Measurements from ENCODE around the gene TCF4. TPM values are rescaled to one million over a fixed set of nuclear protein-coding genes. Genes with fewer than 3 reads are reported as not detected.

TCF4 gene
- total RNA-seq, 1 experiment from 2014 or later = 104 TPM

DNA sequence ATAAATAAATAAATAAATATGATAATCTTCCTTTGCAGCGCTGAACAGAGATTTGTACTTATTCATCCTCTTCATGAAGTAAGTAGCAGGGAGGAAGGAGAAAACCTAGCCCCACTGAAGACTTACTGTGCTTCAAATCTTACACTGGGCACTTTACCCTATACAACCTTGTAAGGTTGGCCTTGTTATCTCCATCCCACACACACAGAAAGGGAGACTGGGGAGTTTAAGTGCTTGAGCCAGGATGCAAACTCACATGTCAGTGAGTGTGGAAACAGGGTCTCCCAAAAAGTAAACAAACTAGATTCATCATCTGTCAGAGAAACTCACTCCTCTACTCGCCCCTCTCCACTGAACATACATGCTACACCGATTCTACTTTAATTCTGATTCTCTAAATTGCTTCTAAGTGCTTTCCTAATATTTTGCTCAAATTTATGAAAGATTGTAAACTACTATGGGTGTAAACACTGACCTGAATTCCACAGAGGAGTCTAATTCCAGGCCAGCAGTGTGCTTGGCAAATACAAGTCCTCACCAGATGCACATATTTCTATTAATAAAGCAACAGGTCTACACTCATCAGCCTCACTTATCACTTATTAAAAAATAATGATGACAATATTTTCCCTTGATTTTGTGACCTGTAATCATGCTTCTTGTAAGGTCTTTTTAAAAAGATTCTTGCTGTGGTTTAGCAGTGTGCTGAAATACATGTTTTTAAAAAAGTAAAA, 155.5 kb downstream of the TCF4 start (continued):
- TF ChIP-seq, protein P1, sequence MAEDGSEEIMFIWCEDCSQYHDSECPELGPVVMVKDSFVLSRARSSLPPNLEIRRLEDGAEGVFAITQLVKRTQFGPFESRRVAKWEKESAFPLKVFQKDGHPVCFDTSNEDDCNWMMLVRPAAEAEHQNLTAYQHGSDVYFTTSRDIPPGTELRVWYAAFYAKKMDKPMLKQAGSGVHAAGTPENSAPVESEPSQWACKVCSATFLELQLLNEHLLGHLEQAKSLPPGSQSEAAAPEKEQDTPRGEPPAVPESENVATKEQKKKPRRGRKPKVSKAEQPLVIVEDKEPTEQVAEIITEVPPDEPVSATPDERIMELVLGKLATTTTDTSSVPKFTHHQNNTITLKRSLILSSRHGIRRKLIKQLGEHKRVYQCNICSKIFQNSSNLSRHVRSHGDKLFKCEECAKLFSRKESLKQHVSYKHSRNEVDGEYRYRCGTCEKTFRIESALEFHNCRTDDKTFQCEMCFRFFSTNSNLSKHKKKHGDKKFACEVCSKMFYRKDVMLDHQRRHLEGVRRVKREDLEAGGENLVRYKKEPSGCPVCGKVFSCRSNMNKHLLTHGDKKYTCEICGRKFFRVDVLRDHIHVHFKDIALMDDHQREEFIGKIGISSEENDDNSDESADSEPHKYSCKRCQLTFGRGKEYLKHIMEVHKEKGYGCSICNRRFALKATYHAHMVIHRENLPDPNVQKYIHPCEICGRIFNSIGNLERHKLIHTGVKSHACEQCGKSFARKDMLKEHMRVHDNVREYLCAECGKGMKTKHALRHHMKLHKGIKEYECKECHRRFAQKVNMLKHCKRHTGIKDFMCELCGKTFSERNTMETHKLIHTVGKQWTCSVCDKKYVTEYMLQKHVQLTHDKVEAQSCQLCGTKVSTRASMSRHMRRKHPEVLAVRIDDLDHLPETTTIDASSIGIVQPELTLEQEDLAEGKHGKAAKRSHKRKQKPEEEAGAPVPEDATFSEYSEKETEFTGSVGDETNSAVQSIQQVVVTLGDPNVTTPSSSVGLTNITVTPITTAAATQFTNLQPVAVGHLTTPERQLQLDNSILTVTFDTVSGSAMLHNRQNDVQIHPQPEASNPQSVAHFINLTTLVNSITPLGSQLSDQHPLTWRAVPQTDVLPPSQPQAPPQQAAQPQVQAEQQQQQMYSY (CRISPR knock-in tag; IDR thresholded peaks at IDR 0.05) = no peak
- TF ChIP-seq ATF1 (CRISPR knock-in tag; IDR thresholded peaks at IDR 0.05) = no peak
- TF ChIP-seq, protein P2, sequence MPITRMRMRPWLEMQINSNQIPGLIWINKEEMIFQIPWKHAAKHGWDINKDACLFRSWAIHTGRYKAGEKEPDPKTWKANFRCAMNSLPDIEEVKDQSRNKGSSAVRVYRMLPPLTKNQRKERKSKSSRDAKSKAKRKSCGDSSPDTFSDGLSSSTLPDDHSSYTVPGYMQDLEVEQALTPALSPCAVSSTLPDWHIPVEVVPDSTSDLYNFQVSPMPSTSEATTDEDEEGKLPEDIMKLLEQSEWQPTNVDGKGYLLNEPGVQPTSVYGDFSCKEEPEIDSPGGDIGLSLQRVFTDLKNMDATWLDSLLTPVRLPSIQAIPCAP (CRISPR knock-in tag; IDR thresholded peaks at IDR 0.05) = no peak

DNA sequence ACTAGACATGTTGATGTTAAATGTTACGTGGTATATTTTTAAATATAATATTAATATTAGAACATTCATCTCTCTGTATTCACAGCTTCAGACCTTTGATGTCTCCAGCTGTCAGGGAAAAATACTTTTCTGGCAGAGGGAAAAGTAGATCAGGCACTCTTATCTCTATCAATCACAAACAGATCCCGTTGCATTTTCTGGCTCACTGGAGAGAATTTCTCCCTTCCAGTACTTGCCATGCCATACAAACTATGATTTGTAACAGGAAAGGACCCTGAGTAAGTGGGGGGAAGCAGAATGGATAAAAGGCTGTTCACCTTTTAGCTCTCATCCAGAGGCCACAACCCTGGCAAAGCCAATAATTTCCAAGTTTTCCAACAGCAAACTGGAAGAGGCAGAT, 158.0 kb downstream of the TCF4 start:
- TF ChIP-seq, protein P3, sequence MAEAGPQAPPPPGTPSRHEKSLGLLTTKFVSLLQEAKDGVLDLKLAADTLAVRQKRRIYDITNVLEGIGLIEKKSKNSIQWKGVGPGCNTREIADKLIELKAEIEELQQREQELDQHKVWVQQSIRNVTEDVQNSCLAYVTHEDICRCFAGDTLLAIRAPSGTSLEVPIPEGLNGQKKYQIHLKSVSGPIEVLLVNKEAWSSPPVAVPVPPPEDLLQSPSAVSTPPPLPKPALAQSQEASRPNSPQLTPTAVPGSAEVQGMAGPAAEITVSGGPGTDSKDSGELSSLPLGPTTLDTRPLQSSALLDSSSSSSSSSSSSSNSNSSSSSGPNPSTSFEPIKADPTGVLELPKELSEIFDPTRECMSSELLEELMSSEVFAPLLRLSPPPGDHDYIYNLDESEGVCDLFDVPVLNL (CRISPR knock-in tag; IDR thresholded peaks at IDR 0.05; ENCODE audit: borderline replicate concordance, low read depth) = no peak
- TF ChIP-seq, protein P4, sequence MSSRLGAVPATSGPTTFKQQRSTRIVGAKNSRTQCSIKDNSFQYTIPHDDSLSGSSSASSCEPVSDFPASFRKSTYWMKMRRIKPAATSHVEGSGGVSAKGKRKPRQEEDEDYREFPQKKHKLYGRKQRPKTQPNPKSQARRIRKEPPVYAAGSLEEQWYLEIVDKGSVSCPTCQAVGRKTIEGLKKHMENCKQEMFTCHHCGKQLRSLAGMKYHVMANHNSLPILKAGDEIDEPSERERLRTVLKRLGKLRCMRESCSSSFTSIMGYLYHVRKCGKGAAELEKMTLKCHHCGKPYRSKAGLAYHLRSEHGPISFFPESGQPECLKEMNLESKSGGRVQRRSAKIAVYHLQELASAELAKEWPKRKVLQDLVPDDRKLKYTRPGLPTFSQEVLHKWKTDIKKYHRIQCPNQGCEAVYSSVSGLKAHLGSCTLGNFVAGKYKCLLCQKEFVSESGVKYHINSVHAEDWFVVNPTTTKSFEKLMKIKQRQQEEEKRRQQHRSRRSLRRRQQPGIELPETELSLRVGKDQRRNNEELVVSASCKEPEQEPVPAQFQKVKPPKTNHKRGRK (CRISPR knock-in tag; IDR thresholded peaks at IDR 0.05; ENCODE audit: borderline replicate concordance) = no peak
- TF ChIP-seq CREB1 (CRISPR knock-in tag; IDR thresholded peaks at IDR 0.05) (no peak), TCF7 (CRISPR knock-in tag; IDR thresholded peaks at IDR 0.05; ENCODE audit: low read depth) (no peak), ZNF423 (CRISPR knock-in tag; IDR thresholded peaks at IDR 0.05) (no peak), FOXJ3 (CRISPR knock-in tag; IDR thresholded peaks at IDR 0.05; ENCODE audit: borderline replicate concordance) (no peak), FOXP1 (CRISPR knock-in tag; IDR thresholded peaks at IDR 0.05; ENCODE audit: borderline replicate concordance) (no peak), SOX15 (CRISPR knock-in tag; IDR thresholded peaks at IDR 0.05) (no peak), HMGA2 (CRISPR knock-in tag; IDR thresholded peaks at IDR 0.05) (no peak)
- TF ChIP-seq, protein P5, sequence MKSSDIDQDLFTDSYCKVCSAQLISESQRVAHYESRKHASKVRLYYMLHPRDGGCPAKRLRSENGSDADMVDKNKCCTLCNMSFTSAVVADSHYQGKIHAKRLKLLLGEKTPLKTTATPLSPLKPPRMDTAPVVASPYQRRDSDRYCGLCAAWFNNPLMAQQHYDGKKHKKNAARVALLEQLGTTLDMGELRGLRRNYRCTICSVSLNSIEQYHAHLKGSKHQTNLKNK (CRISPR knock-in tag; IDR thresholded peaks at IDR 0.05) = no peak
- TF ChIP-seq, protein P6, sequence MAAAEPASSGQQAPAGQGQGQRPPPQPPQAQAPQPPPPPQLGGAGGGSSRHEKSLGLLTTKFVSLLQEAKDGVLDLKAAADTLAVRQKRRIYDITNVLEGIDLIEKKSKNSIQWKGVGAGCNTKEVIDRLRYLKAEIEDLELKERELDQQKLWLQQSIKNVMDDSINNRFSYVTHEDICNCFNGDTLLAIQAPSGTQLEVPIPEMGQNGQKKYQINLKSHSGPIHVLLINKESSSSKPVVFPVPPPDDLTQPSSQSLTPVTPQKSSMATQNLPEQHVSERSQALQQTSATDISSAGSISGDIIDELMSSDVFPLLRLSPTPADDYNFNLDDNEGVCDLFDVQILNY (CRISPR knock-in tag; IDR thresholded peaks at IDR 0.05) = no peak
- H3K27me3 Mint-ChIP-seq (ENCODE audit: low read depth) = no peaks in the 10 kb centered on the region
- H3K4me1 Mint-ChIP-seq = peaks cover 66% of the 10 kb centered on the region
- H3K27ac Mint-ChIP-seq = peak overlapping the region; percentile 72; the same call in 1 of the 2 replicates
- no peak overlapping the region for H3K4me3 Mint-ChIP-seq
- ChIA-PET POLR2A (no interaction called here), CTCF (no interaction called here)
- ATAC-seq (no peak), DNase-seq (ENCODE audit: low spot score) (no peak)
- H3K36me3 Mint-ChIP-seq = peaks cover 2% of the 10 kb centered on the region; the same call in 1 of the 2 replicates
- peaks cover 7% of the 10 kb centered on the region; the same call in 1 of the 2 replicates for H3K9me3 Mint-ChIP-seq

Measured in WTC11 (cell line).